Activated CD4-positive, alpha-beta T cell treated with anti-CD3 and anti-CD28 coated beads, Interleukin-2, Interleukin-6, amounts not matched to agents 100 ng/mL and 50 ng/mL, durations not matched to agents 16 hours and 8 hours (primary cell): ENCODE data around the gene SLC25A41.
"Not testable (repeated sequence)": the region's sequence is repeated elsewhere in the genome, so short reads cannot be mapped to it uniquely, and the experiment has no call there.

Experiments used
- DNase-seq: peaks from one replicate; pipeline ENCODE4 v3.0.0-alpha.2; 2020

Gene SLC25A41

GRCh38 chr19:6402837-6403608 lies 30.5 kb downstream of the SLC25A41 start:
- no peak for DNase-seq

DNA sequence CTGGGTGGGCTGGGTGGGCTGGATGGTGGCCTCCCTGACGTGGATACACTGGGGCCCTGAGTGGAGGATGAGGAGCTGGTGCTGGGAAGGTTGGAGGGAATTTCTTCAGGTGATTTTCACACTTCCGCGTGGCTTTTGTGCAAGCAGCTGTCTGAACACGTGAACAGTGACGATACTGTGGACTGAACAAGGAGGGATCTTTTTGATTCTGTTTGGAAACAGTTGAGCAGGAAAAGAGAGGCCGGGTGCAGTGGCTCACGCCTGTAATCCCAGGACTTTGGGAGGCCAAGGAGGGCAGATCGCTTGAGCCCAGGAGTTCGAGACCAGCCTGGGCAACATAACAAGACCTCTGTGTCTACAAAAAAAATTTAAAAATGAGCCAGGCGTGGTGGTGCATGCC lies 31.5 kb downstream of the SLC25A41 start:
- DNase-seq: no peak

DNA sequence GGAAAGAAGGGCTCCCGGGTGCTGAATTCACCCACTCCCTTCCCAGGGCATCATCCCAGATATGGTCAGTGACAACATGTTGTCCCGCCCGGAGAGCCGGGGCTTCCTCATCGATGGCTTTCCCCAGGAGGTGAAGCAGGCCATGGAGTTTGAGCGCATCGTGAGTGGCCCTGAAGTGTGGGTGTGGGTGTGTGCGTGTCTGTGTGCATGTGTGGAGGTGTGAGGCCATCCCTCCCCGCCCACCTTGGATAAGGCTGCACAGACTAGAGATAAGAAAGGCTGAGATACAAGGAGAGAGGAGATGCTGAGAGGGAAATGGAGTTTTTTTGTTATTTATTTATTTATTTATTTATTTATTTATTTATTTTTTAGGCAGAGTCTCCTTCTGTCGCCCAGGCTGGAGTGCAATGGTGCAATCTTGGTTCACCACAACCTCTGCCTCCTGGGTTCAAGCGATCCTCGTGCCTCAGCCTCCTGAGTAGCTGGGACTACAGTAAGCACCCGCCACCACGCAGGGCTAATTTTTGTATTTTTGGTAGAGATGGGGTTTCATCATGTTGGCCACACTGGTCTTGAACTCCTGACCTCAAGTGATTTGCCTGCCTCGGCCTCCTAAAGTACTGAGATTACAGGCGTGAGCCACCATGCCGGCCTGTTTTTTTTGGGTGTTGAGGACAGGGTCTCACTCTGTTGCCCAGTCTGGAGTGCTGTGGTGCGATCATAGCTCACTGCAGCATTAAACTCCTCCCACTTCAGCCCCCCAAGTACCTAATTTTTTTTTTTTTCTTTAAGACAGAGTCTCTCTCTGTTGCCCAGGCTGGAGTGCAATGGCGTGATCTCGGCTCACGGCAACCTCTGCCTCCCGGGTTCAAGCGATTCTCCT lies 33.3 kb downstream of the SLC25A41 start:
- not testable (repeated sequence) for DNase-seq

- DNase-seq: no peak
Observed at GRCh38 chr19:6396305-6396704, 37.3 kb downstream of the SLC25A41 start.

DNA sequence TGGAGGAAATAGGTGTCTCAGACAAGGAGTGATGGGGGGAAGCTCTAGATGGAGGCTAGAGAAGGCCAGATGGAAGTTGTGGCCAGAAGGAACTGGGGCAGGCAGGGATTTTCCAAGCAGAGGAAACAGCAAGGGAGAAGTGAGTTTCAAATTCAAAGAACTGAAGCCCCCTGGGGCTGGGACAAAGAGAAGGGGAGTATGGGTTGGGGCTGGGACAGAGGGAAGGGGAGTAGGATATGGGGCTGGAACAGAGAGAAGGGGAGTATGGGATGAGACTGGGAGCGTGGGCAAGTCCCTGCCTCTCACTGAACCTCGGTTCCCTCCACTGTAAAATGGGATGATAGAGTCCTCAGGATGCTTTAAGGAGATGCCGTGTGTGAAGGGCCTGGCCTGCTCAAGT lies 38.7 kb downstream of the SLC25A41 start:
- DNase-seq: no peak

DNA sequence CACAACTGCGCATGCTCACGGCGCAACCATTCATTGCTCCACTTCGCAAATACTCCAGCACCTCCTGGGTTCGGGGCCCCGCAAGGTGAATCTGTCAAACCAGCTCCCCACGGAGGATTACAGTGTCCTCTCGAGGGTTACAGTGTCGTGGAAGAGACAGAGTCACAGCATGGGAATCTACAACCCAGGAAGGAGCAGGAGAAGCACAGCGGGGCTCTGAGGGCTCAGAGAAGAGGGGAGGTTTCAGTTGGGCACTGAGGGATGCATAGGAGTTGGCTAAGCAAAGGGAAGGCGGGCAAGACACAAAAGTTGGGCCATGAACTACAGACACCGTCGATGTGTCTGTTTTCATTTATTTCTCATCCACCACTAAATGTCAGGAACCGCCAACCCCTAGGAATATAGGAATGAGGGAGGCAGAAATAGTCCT lies 39.6 kb downstream of the SLC25A41 start:
- peak; percentile 82 for DNase-seq

- DNase-seq: peak; percentile 96
Observed at GRCh38 chr19:6393074-6393982, 40.2 kb downstream of the SLC25A41 start, which contains the start of gene GTF2F1. GTF2F1 (minus strand) TSS chr19:6393164; CDS start chr19:6392995, 169 bp downstream.

- no peak for DNase-seq
Observed at GRCh38 chr19:6392221-6393073, 41.1 kb downstream of the SLC25A41 start.

- DNase-seq: no peak
Observed at GRCh38 chr19:6387372-6387771, 46.2 kb downstream of the SLC25A41 start.

- no peak for DNase-seq
Observed at GRCh38 chr19:6384381-6384780, 49.2 kb downstream of the SLC25A41 start.

GRCh38 chr19:6383188-6383587 lies 50.4 kb downstream of the SLC25A41 start:
- no peak for DNase-seq

DNA sequence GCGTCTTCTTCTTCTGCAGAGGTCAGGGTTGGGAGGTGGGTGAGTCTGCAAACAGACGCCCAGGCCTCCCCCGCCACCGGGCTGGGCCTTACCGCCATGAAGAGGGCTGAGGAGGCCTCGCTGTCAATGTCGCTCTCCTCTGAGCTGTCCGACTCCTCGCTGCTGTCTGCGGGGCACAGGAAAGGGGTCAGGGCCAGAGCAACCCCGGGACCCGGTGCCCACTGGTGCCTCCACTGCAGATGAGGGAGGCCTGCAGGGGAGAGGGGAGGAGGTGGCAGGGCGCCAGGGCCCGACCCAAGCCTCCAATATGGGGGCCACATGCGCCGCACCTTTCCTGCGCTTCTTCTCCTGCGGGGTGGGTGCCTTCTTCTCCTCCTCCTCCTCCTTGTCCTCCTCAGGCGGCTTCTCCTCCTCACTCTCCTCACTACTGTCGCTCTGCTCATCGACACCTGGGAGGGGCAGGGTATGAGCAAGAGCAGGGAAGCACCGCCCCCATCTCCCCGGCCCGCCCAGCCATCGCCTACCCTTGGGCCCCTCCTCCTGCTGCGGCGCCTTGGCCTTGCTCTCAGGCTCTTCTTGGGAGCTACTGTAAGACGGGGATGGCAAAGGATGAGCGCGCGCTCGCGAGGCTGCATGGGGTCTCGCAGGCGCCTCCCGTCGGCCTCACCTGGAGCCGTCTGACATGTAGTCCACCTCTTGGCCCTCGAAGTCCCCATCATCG lies 52.4 kb downstream of the SLC25A41 start:
- DNase-seq: no peak

DNA sequence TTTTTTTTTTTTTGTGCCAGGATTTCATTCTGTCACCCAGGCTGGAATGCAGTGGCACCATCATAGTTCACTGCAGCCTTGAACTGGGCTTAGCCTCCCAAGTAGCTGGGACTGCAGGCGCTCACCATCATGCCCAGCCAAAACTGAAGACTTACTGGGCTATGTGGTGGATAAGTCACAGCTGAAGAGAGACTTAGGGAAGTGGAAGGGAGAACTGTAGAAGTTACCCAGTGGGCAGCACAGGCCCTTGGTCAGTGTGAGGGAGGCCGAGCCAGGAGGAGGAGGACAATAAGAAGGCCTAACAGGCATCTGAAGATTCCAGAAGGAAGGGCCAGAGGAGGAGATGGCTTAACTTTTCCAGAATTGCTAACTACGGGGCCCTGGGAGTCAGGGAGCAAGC lies 53.8 kb downstream of the SLC25A41 start:
- DNase-seq: no peak

DNA sequence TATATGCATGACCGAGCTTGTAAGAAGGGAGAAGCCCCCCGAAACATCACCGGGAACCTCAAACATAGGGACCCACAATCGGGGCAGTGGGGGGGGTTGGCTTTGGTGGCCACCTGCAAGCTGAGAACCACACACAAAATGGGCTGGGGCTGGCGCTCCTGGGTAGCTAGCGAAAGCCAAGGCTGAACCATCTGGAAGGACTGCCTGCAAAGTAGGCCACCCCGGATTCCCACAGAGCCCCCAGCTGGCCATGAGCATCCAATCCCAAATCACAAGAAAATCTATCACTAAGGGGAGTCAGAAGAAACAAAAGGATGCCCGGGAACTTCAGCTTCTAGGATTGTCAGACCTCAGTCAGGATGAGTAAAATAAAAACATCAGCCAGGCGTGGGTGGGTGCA lies 55.1 kb downstream of the SLC25A41 start:
- no peak for DNase-seq

DNA sequence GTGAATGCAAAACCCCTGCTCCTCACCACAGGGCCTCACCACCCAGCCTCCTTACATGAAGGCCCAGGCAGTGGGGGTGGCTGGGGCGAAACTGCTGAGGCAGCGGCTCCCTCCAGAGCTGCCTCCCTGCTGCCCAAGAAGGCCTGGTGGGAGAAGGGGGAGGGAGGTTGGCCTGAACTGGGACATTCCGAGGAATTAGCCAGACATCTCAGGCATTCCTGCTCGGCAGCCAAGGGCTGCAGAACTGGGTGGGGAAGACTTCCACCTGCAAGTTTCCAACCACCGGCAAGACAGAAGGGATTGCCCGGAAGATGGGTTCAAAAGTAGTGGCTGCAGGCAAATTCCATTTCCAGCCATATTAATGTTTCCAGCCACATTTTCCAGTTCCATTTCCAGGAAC lies 55.5 kb downstream of the SLC25A41 start:
- DNase-seq: no peak

GRCh38 chr19:6376512-6377190 lies 56.9 kb downstream of the SLC25A41 start:
- DNase-seq: no peak
